SK-N-DZ (cell line): ENCODE data around the gene NELL1.
"Not testable (repeated sequence)": the region's sequence is repeated elsewhere in the genome, so short reads cannot be mapped to it uniquely, and the experiment has no call there.

Source experiments
- DNase-seq: peaks from one replicate; pipeline ENCODE4 v3.0.0-alpha.2; 2015; ENCODE audit warnings: low spot score

The NELL1 gene

DNA sequence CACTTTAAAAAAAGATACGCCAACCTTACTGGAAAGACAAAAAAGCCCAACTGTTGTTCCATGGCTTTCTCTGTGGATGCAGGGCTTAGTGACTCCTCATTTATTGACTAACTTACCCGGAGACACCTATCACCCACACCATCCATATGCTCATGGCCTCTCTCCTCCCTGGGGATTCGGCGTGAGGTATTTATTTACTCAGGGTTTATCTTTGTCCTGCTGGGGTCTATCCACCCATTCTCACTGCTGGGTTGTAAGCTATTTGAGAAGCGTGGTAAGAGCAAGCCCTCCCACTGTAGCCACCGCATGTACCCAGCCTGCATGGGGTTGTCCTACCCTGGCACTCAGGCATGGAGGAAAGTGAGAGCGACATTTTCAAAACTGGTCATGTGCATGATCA lies 93.6 kb downstream of the NELL1 start:
- no peak for DNase-seq

DNA sequence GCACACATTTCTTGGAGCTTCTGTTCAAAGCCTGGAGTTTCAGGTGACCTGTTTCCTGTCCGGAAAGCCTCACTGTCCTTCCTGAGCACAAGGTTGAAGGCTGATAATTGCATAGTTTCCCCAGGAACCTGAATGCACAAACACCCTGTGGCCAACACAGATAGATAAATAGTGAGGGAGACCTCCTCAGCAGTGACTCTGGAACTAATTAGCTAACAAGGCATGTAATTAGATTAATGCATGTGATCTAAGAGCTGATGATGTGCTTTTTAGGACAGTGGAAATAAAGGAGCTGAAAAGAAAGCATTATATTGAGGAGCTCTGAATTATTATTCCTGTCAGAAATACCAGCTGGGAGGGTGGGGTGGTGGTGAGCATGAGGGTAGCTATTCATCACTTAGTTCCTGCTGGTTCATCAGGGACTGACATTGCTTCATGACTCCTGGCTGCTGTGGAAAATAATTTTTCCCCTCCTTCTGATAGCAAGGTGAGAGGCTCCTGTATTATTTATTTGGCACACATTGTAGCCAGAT lies 101.1 kb downstream of the NELL1 start:
- DNase-seq: no peak

- no peak for DNase-seq
Observed at GRCh38 chr11:20771026-20771425, 101.6 kb downstream of the NELL1 start.

GRCh38 chr11:20771681-20772080 lies 102.3 kb downstream of the NELL1 start:
- no peak for DNase-seq

DNA sequence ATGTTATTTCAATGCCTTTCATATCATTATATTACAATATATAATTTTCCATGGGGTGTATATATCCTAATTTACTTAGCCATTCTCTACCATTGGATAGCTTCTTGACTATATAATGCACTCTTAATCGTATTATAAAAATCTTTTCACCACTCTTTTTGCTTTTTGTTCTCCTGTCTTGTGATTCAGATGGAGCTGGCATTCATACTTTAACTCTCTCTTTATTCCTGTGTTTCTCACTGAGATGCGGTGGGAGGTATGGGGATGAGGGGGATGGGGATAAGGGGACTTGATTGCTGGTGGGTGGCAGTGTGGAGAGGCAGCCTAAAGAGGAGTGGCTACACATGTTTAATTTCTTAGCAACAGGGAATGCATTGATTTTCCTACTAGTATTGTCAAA lies 105.9 kb downstream of the NELL1 start:
- DNase-seq: no peak

DNA sequence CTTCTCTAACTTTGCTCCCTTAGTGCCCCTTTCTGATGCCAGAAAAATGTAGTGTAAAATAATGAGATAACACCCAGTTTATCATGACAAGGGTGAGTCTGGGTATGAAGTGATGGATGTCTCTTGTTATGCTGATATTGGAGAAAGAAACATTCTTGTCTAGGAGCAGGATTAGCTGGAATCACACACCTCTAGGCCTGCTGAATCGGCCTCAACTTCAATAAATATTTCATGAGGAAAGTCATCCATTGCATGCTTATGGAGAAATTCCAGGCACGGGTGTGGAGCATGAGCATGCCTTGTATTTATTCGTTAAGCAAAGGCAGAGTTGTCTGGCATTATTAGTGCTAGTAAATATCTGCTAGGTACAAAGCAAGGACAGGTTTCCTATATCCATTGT lies 113.4 kb downstream of the NELL1 start:
- no peak for DNase-seq

DNA sequence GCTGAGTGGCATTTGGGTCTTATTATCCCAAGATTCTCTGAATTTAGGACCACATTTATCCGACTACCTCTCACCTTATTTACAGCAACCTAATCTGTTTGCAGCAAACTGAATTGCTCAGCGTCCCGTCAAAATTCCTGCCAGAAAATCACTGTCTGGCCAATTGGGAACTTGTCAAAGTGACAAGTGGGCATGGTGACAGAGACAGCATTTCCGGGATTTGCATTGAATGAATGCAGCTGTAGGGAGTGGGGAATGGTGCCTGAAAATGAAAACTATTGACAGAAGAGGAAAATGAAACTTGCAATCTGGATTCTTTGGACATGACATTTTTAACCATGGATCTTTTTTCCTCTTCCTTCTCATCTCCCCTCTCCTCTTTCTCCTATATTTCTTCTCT lies 113.8 kb downstream of the NELL1 start:
- no peak for DNase-seq

DNA sequence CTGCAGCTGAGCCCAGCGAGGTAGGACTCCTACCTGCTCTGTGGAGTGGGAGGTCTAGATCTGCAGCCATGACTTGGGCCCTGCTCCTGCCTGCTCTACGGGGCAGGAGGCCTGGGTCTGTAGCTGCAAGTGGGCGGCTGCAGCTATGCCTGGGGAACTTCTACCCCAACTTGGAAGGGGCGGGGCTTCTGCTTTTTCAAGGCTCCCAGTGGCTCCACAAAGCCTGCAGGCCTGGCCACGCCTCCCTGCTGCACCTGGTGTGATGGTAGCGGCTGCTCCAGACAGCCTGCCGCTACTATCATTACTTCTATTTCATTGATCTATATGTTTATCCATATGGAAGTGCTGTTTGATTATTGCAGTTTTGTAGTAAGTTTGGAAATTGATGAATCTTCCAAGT lies 121.2 kb downstream of the NELL1 start:
- no peak for DNase-seq

- DNase-seq: peak; percentile 40
Observed at GRCh38 chr11:20795005-20795404, 125.6 kb downstream of the NELL1 start.

GRCh38 chr11:20808328-20808727 lies 138.9 kb downstream of the NELL1 start:
- no peak for DNase-seq

DNA sequence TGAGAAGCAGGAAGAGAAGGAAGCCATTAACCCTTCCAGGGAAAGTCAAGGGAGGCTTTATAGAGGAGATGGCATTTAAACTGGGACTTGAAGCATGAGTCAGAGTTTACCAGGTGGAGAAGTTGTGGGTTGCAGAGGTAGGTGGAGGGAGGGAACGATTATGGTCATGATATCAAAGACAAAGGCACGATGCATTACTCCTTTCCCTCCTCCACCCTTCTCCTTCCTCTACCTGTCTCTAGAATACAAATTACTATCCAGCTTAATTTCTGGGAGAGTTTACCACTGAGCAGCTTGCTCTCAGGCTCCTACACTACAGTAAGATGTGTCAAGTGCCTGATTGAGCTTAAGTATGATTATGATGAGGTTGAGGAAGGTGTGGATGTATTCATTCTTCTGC lies 151.7 kb downstream of the NELL1 start:
- no peak for DNase-seq

- no peak for DNase-seq
Observed at GRCh38 chr11:20821470-20821869, 152.1 kb downstream of the NELL1 start.

GRCh38 chr11:20824773-20825172 lies 155.4 kb downstream of the NELL1 start:
- no peak for DNase-seq

DNA sequence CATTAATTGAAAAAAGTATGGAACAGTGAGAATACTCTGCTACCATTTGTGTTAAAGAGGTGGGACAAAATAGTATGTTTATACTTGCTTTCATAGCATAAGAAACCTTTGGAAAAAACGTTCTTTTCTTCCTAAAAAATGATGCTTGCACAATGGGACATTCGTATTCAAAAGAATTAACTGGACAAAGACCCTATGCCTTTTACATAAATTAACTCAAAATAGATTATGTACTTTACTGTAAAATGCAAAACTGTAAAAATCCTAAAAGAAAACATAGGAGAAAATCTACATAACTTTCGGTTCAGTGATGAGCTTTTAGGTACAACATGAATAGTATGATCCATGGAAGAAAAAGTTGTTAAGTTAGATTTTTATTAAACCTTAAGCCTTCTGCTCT lies 166.2 kb downstream of the NELL1 start:
- DNase-seq: no peak

DNA sequence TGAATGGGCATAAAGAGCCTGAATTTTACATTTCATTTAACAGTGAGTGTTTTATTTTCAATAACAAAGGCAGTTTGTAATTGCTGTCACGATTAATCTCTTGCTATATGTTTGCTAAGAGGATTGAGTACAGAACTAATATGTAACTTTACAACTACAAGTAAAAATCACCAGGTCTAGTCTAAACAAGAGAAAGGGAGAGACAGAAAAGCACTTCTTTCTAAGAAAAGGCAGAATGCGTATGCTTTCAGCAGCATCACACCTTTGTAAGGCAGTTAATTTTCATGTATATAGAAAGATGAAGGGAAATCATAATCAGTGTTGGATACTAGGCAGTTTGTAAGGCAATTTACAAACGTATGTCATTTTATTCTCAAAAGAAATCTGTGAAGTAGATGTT lies 169.8 kb downstream of the NELL1 start:
- DNase-seq: no peak

DNA sequence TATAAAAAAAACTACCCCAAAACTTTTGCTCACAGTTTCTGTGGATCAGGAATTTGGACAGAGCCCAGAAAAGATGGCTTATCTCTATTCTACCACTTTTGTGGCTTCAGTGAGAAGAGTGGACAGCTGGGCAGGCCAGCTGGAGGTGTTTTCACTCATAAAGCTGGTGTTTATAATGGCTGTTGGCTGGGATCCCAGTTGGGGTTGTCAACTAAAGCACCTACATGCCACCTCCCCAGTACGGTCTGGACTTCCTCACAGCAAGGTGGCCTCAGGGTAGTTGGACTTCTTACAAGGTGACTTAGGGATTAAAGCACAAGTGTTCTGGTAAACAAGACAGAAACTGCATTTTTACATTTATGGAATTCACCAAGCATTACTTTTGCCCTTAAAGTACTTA lies 171.0 kb downstream of the NELL1 start:
- DNase-seq: no peak

- DNase-seq: no peak
Observed at GRCh38 chr11:20844216-20844615, 174.8 kb downstream of the NELL1 start.

- no peak for DNase-seq
Observed at GRCh38 chr11:20844630-20845029, 175.2 kb downstream of the NELL1 start.

DNA sequence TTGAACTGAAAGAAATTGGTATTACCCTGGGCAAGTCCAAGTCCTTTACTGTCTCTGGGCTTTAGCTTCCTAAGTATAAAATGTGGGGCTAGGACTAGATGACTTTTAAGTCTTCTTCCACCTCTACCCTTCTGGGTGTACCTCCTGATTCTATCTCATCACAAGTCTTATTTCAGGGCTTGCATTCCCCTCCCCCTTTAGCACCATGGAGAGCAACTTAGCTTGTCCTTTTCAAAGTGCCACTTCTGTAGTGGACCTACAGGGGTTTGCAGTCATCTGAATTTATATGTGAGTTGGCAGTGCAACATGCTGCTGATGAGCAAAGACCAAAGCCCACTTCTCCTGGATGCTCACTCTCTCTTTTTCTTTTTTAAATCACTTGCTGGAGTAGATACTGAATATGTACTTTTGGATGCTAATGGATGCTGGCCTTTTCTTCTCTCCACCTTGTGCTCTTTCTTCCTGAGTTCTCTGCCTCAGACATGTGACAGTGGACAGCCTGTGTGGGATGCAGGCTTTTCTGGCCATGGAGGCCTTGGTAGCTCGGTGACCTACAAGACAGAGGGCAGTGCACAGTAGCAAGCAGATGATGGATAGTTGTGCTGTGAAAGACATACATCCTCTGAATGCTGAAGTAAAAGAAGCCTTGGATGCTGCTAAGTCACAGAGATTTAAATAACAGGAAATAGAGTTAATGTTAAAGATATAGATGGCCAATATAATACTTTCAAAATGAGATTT lies 185.0 kb downstream of the NELL1 start:
- DNase-seq: no peak

DNA sequence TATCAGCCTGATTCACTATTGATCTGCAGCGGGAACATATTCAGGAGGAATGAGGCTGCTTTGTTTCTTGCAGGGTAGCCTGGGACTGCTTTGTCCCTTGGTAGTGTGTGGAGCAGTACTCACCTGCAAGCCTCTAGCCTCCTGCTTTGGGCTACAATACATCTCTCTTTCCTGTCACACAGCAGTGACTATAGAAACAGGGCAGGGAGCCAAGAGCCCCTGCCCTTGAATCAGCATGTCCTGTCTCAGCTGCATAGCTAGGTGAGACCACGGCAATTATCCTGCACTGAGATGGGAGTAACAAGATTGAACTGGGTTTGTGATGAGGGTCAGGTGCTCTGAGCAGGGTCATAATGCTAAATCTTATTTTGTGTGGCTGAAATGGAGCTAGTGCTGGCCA lies 191.9 kb downstream of the NELL1 start:
- no peak for DNase-seq

DNA sequence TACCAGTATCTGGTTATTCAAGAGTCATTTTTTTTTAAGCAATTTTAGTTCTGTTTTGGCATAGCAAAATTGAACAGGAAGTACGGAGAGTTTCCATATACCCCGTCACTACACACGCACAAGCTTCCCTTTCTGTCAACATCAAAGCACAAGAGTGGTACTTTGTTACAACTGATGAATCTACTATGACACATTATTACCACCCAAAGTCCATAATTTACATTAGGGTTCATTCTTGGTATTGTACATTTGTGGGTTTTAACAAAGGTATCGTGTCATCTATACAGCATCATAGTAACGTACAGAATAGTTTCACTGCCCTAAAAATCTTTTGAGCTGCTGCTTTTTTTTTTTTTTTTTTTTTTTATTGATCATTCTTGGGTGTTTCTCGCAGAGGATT lies 192.9 kb downstream of the NELL1 start:
- DNase-seq: not testable (repeated sequence)

DNA sequence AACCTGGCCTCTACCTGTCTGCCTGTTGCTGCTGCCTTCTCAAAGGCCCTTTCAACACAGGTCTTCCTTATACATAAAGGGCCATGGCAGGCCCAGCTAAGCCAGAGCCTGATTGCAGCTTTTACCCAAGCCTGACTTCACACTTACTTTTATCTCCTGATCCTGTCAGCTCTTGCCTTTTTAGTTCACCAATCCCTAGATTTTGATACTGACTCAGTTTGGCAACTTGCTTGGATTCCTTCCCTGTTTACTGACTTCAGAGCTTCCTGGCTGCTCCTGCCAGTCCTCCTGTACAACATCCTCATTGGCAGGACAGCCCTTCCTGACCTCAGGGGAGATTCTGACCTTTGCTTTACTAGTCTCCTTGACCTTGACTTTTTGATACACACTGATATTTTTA lies 195.2 kb downstream of the NELL1 start:
- DNase-seq: no peak

- no peak for DNase-seq
Observed at GRCh38 chr11:20865161-20865560, 195.8 kb downstream of the NELL1 start.

- DNase-seq: no peak
Observed at GRCh38 chr11:20869123-20869522, 199.7 kb downstream of the NELL1 start.
